Measurements from ENCODE around the gene EIF3CL.
"Not testable (repeated sequence)": the region's sequence is repeated elsewhere in the genome, so short reads cannot be mapped to it uniquely, and the experiment has no call there.

Gene EIF3CL

GRCh38 chr16:28403220-28404072 is at the start of gene EIF3CL:
Gene EIF3CL, minus strand, starts transcription at chr16:28403841. Its CDS starts 223 bp downstream, at chr16:28403618.
- DNase-seq (ENCODE audit: low spot score) = not testable (repeated sequence)

GRCh38 chr16:28447081-28447480 is 43.4 kb upstream of the EIF3CL start:
- DNase-seq (ENCODE audit: low spot score) = not testable (repeated sequence)

GRCh38 chr16:28446388-28446787 is 42.7 kb upstream of the EIF3CL start:
- DNase-seq (ENCODE audit: low spot score) = not testable (repeated sequence)

GRCh38 chr16:28443943-28444342 is 40.3 kb upstream of the EIF3CL start:
- not testable (repeated sequence) for DNase-seq (ENCODE audit: low spot score)

- DNase-seq (ENCODE audit: low spot score) = not testable (repeated sequence)
Observed at GRCh38 chr16:28438899-28439298, 35.3 kb upstream of the EIF3CL start.

GRCh38 chr16:28435340-28435739 is 31.7 kb upstream of the EIF3CL start:
- DNase-seq (ENCODE audit: low spot score) = not testable (repeated sequence)

GRCh38 chr16:28426060-28426680 is 22.5 kb upstream of the EIF3CL start:
- DNase-seq (ENCODE audit: low spot score) = not testable (repeated sequence)

GRCh38 chr16:28421071-28421750 is 17.6 kb upstream of the EIF3CL start:
- DNase-seq (ENCODE audit: low spot score) = not testable (repeated sequence)

GRCh38 chr16:28417033-28417432 is 13.4 kb upstream of the EIF3CL start:
- not testable (repeated sequence) for DNase-seq (ENCODE audit: low spot score)

- DNase-seq (ENCODE audit: low spot score) = not testable (repeated sequence)
Observed at GRCh38 chr16:28414530-28414929, 10.9 kb upstream of the EIF3CL start.

- DNase-seq (ENCODE audit: low spot score) = not testable (repeated sequence)
Observed at GRCh38 chr16:28413585-28413984, 9.9 kb upstream of the EIF3CL start.

- DNase-seq (ENCODE audit: low spot score) = not testable (repeated sequence)
Observed at GRCh38 chr16:28392054-28392453, 11.6 kb downstream of the EIF3CL start.

GRCh38 chr16:28382177-28382867 is 21.3 kb downstream of the EIF3CL start:
- not testable (repeated sequence) for DNase-seq (ENCODE audit: low spot score)

GRCh38 chr16:28377822-28378221 is 25.8 kb downstream of the EIF3CL start:
- DNase-seq (ENCODE audit: low spot score) = not testable (repeated sequence)

GRCh38 chr16:28377108-28377625 is 26.5 kb downstream of the EIF3CL start:
- DNase-seq (ENCODE audit: low spot score) = not testable (repeated sequence)

GRCh38 chr16:28375115-28375514 is 28.5 kb downstream of the EIF3CL start:
- DNase-seq (ENCODE audit: low spot score) = peak; percentile 2

GRCh38 chr16:28374281-28374680 is 29.4 kb downstream of the EIF3CL start:
- DNase-seq (ENCODE audit: low spot score) = not testable (repeated sequence)

- not testable (repeated sequence) for DNase-seq (ENCODE audit: low spot score)
Observed at GRCh38 chr16:28367926-28368325, 35.7 kb downstream of the EIF3CL start.

GRCh38 chr16:28364268-28365173 is 39.1 kb downstream of the EIF3CL start:
- not testable (repeated sequence) for DNase-seq (ENCODE audit: low spot score)

- not testable (repeated sequence) for DNase-seq (ENCODE audit: low spot score)
Observed at GRCh38 chr16:28363408-28363807, 40.2 kb downstream of the EIF3CL start, which contains the start of gene NPIPB6. Gene NPIPB6, minus strand, starts transcription at chr16:28363508. Its CDS starts 686 bp downstream, at chr16:28362822.
